Kidney (tissue), 14 donors: ENCODE measurements around the gene ASIC3. TPM values are rescaled to one million over a fixed set of nuclear protein-coding genes. Genes with fewer than 3 reads are reported as not detected.

Source experiments
- DNase-seq, 5 donors: peaks; one replicate each; pipeline ENCODE4 v3.0.0-alpha.2; 2013 to 2020
- FAIRE-seq: peaks from 2 replicates; lab custom pipeline; 2012; peaks lifted over from hg19 to GRCh38; lab: Jason Lieb, UNC
- H3K27ac ChIP-seq, 2 donors: one replicate each; pipeline ENCODE4 v1.7.0; 2013; ENCODE audit warnings: low read depth in 2 of 2, low read length in 2 of 2, inconsistent platforms in 1 of 2
- H3K27me3 ChIP-seq: one replicate; pipeline ENCODE4 v1.7.1; 2013; ENCODE audit warnings: low read length, inconsistent platforms; ENCODE audit not compliant: control insufficient read depth, insufficient read depth
- H3K36me3 ChIP-seq, 3 donors: one replicate each; pipeline versions ENCODE4 v1.7.0 to v1.7.1; 2013; ENCODE audit warnings: low read length in 3 of 3, control low read depth in 1 of 3, inconsistent platforms in 1 of 3; ENCODE audit not compliant: insufficient read depth in 3 of 3, control insufficient read depth in 2 of 3
- H3K4me1 ChIP-seq, 3 donors: one replicate each; pipeline versions ENCODE4 v1.7.0 to v1.7.1; 2013; ENCODE audit warnings: low read length in 3 of 3, inconsistent platforms in 1 of 3, low read depth in 1 of 3; ENCODE audit not compliant: control insufficient read depth in 2 of 3, insufficient read depth in 2 of 3
- H3K4me3 ChIP-seq, 3 donors: one replicate each; pipeline versions ENCODE4 v1.7.0 to v1.8.1; 2013; ENCODE audit warnings: low read length in 3 of 3, control low read depth in 1 of 3, inconsistent platforms in 1 of 3
- H3K9ac ChIP-seq, 3 donors: one replicate each; pipeline versions ENCODE4 v1.7.0 to v1.7.1; 2013; ENCODE audit warnings: low read length in 3 of 3, control low read depth in 1 of 3, inconsistent platforms in 1 of 3
- H3K9me3 ChIP-seq, 3 donors: one replicate each; pipeline versions ENCODE4 v1.7.0 to v1.7.1; 2013; ENCODE audit warnings: low read length in 3 of 3, control low read depth in 1 of 3, inconsistent platforms in 1 of 3; ENCODE audit not compliant: control insufficient read depth in 2 of 3, insufficient read depth in 1 of 3
- CTCF ChIP-seq: IDR thresholded peaks from 3 replicates; pipeline ENCODE4 v1.5.1; 2012; ENCODE audit warnings: mild to moderate bottlenecking, moderate library complexity, borderline replicate concordance; ENCODE audit not compliant: insufficient read depth; ENCODE audit errors: extremely low read depth
- intact Hi-C: fragments of 100-400 bp; cut with DNase I; formaldehyde crosslinking; loops from one replicate; pipeline ENCODE4 v1.11.1; 2022
- polyA plus RNA-seq: library from polyadenylated mRNA; stranded (reverse); fragments of 350-450 nt; fragmentation: Illumina TruSeq; extraction: RNeasy Lipid Tissue Mini Kit (QIAGEN cat#74804); gene quantifications from one replicate; pipeline ENCODE4 v1.2.3, GENCODE V29; 2014; ENCODE audit warnings: low read depth, low replicate concordance; ENCODE audit not compliant: insufficient read depth
- total RNA-seq: library from RNA; stranded (reverse); fragmentation: NEBNext Ultra II Directional; extraction: Animal tissue kit (Norgen Biotek cat#: 25700); gene quantifications from one replicate; pipeline ENCODE4 v1.2.1, GENCODE V29; 2021
- donor health status: control.
- donor health status: control.
- donor health status: control.
- donor health status: control.
- donor health status: control.
- donor health status: DM: yes; HTN: yes; CAD: no.
- donor health status: Normal renal cell carcinoma (clear cell type).

ASIC3 gene
- total and polyA plus RNA-seq, 2 donors from 2014 or later: 1.9 to 3.1 TPM

GRCh38 chr7:151056666-151057505 is 8.6 kb downstream of the ASIC3 start:
- intact Hi-C loops: no loop called here
- no peak for TF ChIP-seq CTCF
- Histone ChIP-seq H3K4me1 (peaks cover 4 to 33% (median 19%) of the 10 kb centered on the region in 3 donors), H3K27ac (no peak overlapping the region), H3K9me3 (no peaks in the 10 kb centered on the region), H3K36me3 (no peaks in the 10 kb centered on the region), H3K27me3 (no peaks in the 10 kb centered on the region), H3K4me3 (peak overlapping the region; percentile 66 to 99 (median 93)), H3K9ac (peak overlapping the region; percentile 40 to 74 (median 69))
- no peak for FAIRE-seq
- DNase-seq: peak in 3 of 5 donors; percentile 26 to 79 (median 37)

DNA sequence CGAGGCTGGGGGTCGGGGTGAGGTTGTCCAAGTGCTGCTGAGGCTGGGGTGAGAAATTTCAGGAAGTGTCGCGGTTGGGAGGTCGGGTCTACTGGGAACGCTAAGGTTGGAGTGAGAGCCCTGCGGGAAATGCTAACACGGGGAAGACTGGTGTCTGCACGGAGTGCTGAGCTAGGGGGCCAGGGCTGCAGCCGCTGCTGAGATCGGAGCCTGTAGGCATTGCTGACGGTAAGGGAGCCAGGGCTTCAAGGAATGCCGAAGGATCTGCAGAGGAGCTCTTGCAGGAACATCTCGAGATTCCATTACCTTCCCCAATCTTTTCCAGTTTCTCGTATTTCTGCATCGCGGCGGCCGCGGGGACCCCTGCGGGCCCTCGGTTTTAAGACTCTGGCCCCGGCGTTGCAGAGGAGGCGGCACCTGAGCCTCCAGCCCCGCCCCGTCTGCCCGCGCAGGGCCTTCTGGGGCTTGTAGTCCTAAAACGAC is 9.2 kb downstream of the ASIC3 start, which contains the start of gene CDK5:
CDK5 (minus strand) TSS at position 392 of the 483 bp plus-strand sequence; CDS start at position 343, 49 bp downstream.
- H3K36me3 ChIP-seq: no peaks in the 10 kb centered on the region
- H3K4me1 ChIP-seq: peaks cover 4 to 36% (median 19%) of the 10 kb centered on the region in 3 donors
- FAIRE-seq: no peak
- DNase-seq: no peak
- intact Hi-C loops: no loop called here
- H3K9ac ChIP-seq: peak within 1 kb of the TSS; percentile 50 to 95 (median 93)
- H3K9me3 ChIP-seq: no peaks in the 10 kb centered on the region
- no peaks in the 10 kb centered on the region for H3K27me3 ChIP-seq
- TF ChIP-seq CTCF: no peak
- H3K27ac ChIP-seq: peak within 1 kb of the TSS; percentile 99 to 100
- peak within 1 kb of the TSS; percentile 71 to 99 (median 93) for H3K4me3 ChIP-seq

DNA sequence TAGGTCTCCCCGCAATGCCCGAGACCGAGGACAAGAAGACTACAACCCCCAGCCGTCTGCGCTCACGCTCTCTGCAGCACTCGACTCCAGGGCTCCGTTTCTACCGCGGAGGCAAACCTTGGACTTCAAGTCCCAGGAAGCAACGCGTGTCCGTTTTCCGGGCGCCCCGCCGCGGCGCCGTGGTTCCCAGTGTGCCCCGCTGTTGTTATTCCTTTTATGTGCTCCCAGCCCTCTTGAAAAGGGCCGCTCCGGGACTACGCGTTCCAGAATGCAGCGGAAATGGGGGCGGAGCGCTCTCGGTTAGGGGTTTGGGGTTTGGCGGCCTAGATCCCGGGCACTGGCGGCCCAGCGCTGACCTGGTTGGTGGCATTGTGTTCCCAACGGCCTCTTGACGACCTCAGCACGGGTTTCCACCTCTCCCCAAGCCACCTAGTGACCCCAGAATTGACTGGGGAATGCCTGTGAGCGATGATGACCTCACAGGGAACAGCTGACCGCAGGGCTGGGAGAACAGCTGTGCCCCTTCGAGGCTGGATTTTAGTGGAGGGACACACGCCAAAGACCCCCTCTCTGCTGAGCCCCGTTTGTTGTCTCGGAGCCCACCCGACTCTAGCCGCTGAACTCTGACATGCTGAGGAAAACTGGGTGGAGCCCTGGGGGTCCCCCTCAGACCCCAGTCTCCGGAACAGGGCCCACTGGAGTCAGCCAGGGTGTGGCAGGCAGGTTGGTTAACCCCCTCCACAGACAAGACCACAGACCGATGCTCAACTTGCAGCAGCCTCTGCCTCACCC is 9.9 kb downstream of the ASIC3 start:
- peak; percentile 99 to 100 (median 99) for DNase-seq
- no peaks in the 10 kb centered on the region for H3K27me3 ChIP-seq
- peak overlapping the region; percentile 99 to 100 for H3K27ac ChIP-seq
- peaks cover 4 to 36% (median 19%) of the 10 kb centered on the region in 3 donors for H3K4me1 ChIP-seq
- peak; percentile 87 for FAIRE-seq
- peak overlapping the region; percentile 50 to 95 (median 93) for H3K9ac ChIP-seq
- no peaks in the 10 kb centered on the region for H3K36me3 ChIP-seq
- intact Hi-C loops: no loop called here
- H3K9me3 ChIP-seq: no peaks in the 10 kb centered on the region
- H3K4me3 ChIP-seq: peak overlapping the region; percentile 71 to 93 (median 82)
- no peak for TF ChIP-seq CTCF
